Gastrocnemius medialis (tissue), 4 donors: Measurements from ENCODE around the gene PTPRE.

Experiments
- CTCF ChIP-seq, 5 experiments: fragments of 450-650 bp in 3 of 5; fragments of 200-600 bp in 2 of 5; sonication (generic) in 2 of 5; IDR thresholded peaks in 4 of 5; conservative IDR thresholded peaks in 1 of 5; 1 replicate in 4 of 5; 2 replicates in 1 of 5; pipeline ENCODE4 v1.5.1; 2016 to 2019; ENCODE audit warnings: antibody characterized with exemption in 5 of 5, mild to moderate bottlenecking in 3 of 5, moderate library complexity in 3 of 5
- POLR2A ChIP-seq, 2 donors: fragments of 450-650 bp; IDR thresholded peaks; one replicate each; pipeline ENCODE4 v1.6.1; 2017; ENCODE audit warnings: antibody characterized with exemption in 2 of 2, mild to moderate bottlenecking in 2 of 2, moderate library complexity in 2 of 2

- TF ChIP-seq CTCF (IDR thresholded peaks at IDR 0.05 in 4 of 5, conservative IDR thresholded peaks at IDR 0.05 in 1 of 5) (no peak), POLR2A (IDR thresholded peaks at IDR 0.05) (no peak)
These were observed 32.9 kb upstream of the PTPRE start for GRCh38 chr10:127873901-127874470.
